Stimulated activated CD8-positive, alpha-beta memory T cell treated with anti-CD3 and anti-CD28 coated beads, Interleukin-4, amount 100 ng/mL, for 24 hours (primary cell): ENCODE measurements around the gene CCDC186.
A peak's percentile ranks its signal among the peaks of the same experiment; 100 is the strongest.

Source experiments
- DNase-seq: peaks from one replicate; pipeline ENCODE4 v3.0.0-alpha.2; 2020; ENCODE audit warnings: low read depth

CCDC186 gene

DNA sequence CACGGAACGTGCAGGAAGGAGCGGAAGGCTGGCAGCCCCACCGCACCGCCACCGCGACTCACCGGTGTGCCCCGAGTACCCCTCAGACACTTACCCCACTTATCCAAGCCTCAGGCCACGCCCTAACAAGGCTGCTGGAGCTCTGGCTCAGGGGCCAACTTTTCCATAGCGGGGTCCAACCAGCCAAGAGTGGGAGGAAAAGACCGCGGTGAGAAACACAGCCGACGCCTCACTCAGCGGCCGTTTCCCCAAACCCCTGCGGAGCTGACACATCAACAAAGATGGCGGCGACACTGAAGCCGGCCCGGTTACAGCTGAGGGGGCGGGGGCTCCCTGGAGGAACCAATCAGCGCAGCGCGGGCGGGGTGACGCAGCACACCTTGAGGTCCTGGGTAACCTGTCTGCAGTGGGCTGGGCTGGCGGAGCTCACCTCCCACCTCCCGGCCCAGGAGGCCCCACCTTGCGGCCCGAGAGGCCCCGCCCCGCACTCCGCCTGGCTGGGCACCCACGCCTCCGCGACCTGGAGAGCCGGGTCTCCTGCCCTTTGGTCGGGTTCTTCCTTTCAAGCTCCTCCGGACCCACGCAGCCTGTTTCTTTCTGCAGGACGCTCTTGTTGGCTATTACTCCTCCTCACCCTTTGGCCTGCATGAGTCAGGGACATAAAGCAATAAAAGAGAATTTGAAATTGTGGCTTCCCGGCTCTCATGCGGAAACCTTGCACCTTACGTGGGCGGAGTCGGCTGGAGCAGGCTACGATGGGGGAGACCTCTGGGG is at the start of gene CCDC186:
Gene CCDC186, minus strand, starts transcription at position 283 of the 774 bp plus-strand sequence. CDS start 10,935 bp downstream, outside the sequence.
- peak; percentile 96 for DNase-seq

DNA sequence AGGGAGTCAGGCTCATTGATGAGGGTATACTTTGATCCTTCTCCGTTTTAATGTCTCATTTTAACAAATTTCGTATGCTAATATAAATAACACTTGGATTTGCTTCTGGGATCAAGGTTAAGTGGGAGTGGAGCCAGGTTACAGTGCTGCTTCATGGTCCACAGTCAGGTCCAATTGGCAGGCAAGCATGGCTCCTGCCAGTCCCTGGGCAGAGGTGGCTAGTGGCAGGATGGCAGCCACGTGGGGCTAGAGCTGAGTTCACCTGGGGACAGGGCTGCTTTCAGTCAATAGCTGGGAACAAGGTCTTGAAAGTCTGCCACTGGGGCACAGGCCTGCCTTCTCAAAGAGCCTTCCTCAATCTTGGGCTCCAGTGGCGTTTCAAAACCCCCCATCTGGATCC is 49.1 kb upstream of the CCDC186 start:
- no peak for DNase-seq

- DNase-seq = no peak
Measured at GRCh38 chr10:114221235-114221634, 47.2 kb upstream of the CCDC186 start.

- no peak for DNase-seq
Measured at GRCh38 chr10:114220281-114220680, 46.3 kb upstream of the CCDC186 start.

DNA sequence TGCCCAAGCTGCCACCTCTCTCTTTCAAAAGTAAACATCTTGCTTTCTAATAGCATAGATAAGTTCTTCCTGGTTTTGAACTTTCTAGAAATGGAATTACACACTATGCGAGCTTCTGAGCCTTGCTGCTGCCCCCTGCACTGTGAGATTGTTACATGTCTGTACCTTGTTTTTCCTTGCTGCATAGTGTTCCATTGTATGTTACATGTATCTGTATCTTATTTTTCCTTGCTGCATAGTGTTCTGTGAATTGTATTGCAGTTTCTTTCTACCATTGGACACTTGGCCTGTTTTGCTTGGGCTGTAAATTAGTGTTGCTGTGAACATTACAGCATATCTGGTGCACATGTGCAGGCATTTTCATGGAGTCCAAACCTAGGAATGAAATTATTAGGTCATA is 41.0 kb upstream of the CCDC186 start:
- no peak for DNase-seq

- no peak for DNase-seq
Measured at GRCh38 chr10:114212153-114212552, 38.1 kb upstream of the CCDC186 start.

- no peak for DNase-seq
Measured at GRCh38 chr10:114208351-114208750, 34.3 kb upstream of the CCDC186 start.

DNA sequence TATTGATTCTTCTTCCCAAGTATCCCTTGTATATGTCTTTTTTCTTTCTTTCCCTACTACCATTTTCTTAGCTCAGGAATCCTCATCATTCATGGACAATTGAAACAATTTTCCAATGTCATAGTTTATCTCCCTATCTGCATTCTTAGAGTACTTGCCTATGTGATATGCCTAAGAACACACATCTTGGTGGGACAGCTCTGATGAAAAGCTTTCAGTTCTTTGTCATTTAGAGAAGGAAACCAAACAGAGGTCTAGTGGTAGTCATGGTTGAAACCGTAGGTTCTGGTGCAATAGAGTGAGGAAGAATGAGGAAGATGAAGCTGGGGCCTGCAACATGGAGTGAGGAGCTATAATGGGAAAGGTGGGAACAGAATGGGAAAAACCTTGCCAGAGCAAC is 33.3 kb upstream of the CCDC186 start:
- DNase-seq = no peak

- no peak for DNase-seq
Measured at GRCh38 chr10:114206902-114207301, 32.9 kb upstream of the CCDC186 start.

- DNase-seq = no peak
Measured at GRCh38 chr10:114202812-114203211, 28.8 kb upstream of the CCDC186 start.

GRCh38 chr10:114199239-114199638 is 25.2 kb upstream of the CCDC186 start:
- no peak for DNase-seq

DNA sequence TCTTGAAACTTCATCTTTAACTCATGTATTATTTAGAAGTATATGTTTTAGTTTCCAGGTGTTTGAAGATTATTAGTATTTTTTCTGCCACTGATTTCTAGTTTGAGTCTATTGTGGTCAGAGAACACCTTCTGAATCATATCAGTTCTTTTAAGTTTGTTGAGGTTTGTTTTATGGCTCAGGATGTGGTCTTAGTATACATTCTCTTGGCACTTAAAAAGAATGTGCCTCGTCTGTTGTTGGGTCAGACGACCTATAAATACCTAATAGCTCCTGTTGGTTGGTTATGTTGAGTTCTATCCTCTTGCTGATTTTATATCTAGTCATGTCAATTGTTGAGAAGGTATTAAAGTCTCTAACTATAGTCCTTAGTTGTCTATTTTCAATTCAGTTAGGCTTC is 21.1 kb upstream of the CCDC186 start:
- no peak for DNase-seq

DNA sequence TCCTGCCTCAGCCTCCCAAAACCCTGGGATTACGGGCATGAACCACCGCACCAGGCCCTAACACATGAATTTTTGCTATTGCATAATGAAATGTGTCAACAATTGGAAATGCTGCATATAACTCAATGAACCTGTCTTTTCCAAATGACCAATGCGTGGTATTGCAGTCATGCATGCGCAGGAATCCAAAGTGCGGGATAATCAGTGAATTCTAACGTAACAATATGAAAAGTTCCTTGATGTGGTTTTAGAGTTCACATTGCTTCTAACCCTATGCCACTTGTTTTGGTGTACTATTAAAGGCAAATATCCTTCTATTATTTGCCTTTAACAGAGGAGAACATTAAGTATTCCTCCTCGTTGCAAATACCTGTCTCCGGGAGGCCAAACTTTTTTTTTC is 15.7 kb upstream of the CCDC186 start:
- no peak for DNase-seq

DNA sequence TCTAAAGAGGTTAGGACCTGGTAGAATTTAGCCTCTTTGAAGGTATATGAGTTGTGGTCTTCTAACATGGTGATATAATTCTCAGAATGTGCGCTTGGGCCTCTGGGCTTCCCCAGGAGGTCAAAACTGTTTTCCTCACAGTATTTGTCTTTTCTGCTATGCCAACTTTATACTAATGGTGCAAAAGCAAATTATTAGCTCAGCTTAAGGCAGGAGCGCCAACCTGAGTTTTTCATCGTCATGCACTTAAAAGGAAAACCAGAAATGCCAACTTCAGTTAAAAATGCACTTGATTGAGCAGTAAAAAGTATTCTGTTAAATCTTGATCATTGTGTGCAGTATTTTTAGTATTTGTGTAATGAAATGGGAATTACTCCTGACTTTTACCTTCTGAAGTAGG is 14.9 kb upstream of the CCDC186 start:
- no peak for DNase-seq

GRCh38 chr10:114188001-114188400 is 14.0 kb upstream of the CCDC186 start:
- no peak for DNase-seq

GRCh38 chr10:114184276-114184675 is 10.3 kb upstream of the CCDC186 start:
- no peak for DNase-seq

DNA sequence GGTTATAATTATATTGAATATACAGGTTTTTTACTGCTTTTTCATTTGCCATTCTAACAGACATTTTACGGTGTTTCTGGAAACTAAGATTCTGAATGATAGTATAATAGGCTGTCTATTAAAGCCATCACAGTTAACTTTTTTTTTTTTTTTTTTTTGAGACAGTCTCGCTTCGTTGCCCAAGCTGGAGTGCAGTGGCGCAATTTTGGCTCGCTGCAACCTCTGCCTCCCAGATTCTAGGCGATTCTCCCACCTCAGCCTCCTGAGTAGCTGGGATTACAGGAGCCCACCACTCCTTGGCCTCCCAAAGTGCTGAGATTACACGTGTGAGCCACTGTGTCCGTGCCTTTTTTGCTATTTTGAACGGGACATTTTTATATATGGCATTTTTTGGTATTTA is 9.6 kb upstream of the CCDC186 start:
- no peak for DNase-seq

DNA sequence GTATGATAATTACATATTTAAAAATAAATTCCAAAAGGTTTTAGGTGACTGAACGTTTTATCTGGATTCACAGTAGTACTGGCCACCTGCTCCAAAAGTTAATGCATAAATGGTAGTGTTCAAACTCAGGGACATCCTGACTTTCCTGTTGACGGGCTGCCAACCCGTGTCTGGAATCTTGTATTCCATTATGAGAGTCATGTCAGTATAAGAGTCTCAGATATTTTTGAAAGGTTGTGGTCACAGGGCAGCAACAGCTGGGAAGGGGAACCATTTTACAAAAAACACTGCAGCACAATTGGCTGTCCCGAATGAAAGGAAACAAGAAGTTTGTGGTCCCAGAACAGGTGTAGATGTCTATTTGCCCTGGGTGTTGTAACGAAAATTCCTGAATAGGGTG is 8.0 kb upstream of the CCDC186 start:
- DNase-seq = no peak

DNA sequence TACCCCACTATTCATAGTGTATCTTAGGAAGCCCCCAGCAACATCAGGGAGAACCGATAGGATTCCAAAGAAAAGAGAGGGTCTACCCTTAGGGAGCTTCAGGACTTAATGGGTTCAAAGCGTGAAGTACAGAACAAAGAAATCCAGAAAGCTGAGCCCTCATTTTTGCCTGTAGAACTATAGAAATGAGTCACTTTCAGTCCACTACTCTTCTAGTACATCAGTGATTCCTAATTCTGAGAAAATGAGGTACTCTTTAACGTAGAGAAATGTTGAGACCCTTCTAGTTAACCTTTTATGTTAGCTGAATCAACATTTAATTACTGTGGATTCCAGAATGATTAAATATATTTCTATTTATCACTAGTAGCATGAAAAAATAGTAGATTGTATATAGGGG is 6.9 kb upstream of the CCDC186 start:
- DNase-seq = no peak

- no peak for DNase-seq
Measured at GRCh38 chr10:114179747-114180146, 5.7 kb upstream of the CCDC186 start.

- DNase-seq = no peak
Measured at GRCh38 chr10:114179148-114179547, 5.1 kb upstream of the CCDC186 start, which contains the start of gene TDRD1. Gene TDRD1 (plus strand): TSS chr10:114179353. CDS start chr10:114187832, 8,479 bp downstream.

GRCh38 chr10:114176511-114176910 is 2.5 kb upstream of the CCDC186 start:
- no peak for DNase-seq

- no peak for DNase-seq
Measured at GRCh38 chr10:114175667-114176066, 1.7 kb upstream of the CCDC186 start.

- DNase-seq = no peak
Measured at GRCh38 chr10:114174695-114175188, 739 bp upstream of the CCDC186 start.
